Mesothelial cell of epicardium (in vitro differentiated cells): ENCODE data around the gene VPS18. TPM values are rescaled to one million over a fixed set of nuclear protein-coding genes. Genes with fewer than 3 reads are reported as not detected.

Experiments used
- DNase-seq, 2 experiments: peaks; one replicate each; pipeline ENCODE4 v3.0.0; 2021; ENCODE audit warnings: low spot score in 2 of 2; ENCODE audit not compliant: unreplicated experiment in 2 of 2
- H3K27ac Mint-ChIP-seq: 2 replicates; pipeline ENCODE4 v1.8.0; 2021; ENCODE audit warnings: mixed read lengths
- H3K27me3 Mint-ChIP-seq: 2 replicates; pipeline ENCODE4 v1.8.0; 2021; ENCODE audit warnings: low read depth, mixed read lengths
- H3K36me3 Mint-ChIP-seq: 2 replicates; pipeline ENCODE4 v1.8.0; 2021; ENCODE audit warnings: mixed read lengths
- H3K4me1 Mint-ChIP-seq: 2 replicates; pipeline ENCODE4 v1.8.0; 2021; ENCODE audit warnings: mixed read lengths
- H3K4me3 Mint-ChIP-seq: 2 replicates; pipeline ENCODE4 v1.8.0; 2021; ENCODE audit warnings: mild to moderate bottlenecking, moderate library complexity, mixed read lengths
- H3K9me3 Mint-ChIP-seq: 2 replicates; pipeline ENCODE4 v1.8.0; 2021; ENCODE audit warnings: mixed read lengths
- total RNA-seq: library from RNA; stranded (reverse); gene quantifications from 3 replicates; pipeline ENCODE4 v1.2.1, GENCODE V29; 2021
- TF ChIP-seq, protein P1 (sequence below): fragments of 200-600 bp; sonication (generic); IDR thresholded peaks from one replicate; pipeline ENCODE4 v1.5.0; 2021; ENCODE audit warnings: antibody characterized with exemption; ENCODE audit not compliant: unreplicated experiment

The VPS18 gene
- total RNA-seq: 30.1 to 31.2 TPM (median 30.5 TPM) in 3 replicates

DNA sequence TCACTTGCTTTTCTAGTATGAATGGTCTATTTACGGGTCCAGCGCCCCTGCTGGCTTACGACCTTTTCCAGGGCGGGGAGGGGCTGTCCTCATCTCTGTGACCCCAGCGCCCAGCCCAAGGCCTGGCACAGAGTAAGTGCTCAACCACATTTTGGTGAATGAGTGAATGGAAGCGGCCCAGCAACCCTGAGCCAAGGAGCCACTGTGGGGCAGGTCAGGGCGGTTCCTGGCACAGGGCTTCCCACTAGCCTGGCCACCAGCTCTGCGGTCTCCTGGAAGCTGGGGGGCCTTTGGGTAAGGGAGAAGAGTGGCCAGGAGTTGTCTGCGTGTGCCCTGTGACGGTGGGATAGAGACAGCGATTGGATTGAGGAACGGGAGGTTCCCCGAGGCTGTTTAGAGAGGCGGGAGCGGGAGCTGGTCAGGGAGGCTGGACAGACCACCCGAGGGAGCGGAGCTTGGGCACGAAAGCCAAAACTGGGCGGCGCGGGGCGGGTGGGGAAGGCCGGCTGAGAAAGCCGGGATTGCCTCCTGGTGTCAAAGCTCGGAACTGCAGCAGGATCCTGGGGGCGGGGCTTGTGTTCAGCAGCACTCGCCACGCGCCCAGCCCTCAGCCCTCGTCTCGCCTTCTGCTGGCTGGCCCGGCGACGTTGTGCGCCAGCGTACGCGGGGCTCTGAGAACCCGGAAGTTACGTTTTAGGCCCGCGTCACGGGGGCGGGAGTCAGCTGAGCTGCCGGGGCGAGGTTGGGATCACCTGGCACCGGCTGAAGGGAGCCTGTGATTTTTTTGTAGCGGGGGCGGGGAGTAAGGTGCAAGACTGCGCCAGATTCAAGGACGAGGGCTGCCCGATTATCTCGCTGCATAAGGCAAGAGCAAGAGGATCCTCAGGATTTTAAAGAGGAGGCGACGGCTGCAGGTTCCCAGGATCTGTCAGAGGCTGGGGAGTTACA, at the start of gene VPS18:
Gene VPS18 (plus strand): TSS at position 718 of the 948 bp plus-strand sequence. CDS start 319 bp downstream, outside the sequence.
- TF ChIP-seq, protein P1, sequence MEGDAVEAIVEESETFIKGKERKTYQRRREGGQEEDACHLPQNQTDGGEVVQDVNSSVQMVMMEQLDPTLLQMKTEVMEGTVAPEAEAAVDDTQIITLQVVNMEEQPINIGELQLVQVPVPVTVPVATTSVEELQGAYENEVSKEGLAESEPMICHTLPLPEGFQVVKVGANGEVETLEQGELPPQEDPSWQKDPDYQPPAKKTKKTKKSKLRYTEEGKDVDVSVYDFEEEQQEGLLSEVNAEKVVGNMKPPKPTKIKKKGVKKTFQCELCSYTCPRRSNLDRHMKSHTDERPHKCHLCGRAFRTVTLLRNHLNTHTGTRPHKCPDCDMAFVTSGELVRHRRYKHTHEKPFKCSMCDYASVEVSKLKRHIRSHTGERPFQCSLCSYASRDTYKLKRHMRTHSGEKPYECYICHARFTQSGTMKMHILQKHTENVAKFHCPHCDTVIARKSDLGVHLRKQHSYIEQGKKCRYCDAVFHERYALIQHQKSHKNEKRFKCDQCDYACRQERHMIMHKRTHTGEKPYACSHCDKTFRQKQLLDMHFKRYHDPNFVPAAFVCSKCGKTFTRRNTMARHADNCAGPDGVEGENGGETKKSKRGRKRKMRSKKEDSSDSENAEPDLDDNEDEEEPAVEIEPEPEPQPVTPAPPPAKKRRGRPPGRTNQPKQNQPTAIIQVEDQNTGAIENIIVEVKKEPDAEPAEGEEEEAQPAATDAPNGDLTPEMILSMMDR: peak; percentile 99
- Mint-ChIP-seq H3K4me3 (peak within 1 kb of the TSS; percentile 99), H3K4me1 (peaks cover 19% of the 10 kb centered on the region), H3K27ac (peak within 1 kb of the TSS; percentile 99), H3K27me3 (peaks cover 1% of the 10 kb centered on the region), H3K9me3 (no peaks in the 10 kb centered on the region), H3K36me3 (peaks cover 19% of the 10 kb centered on the region)
- DNase-seq: peak; percentile 94 to 100

- Mint-ChIP-seq H3K27ac (peak overlapping the region; percentile 98), H3K36me3 (no peaks in the 10 kb centered on the region)
- peak in 1 of 2 experiments; percentile 65 for DNase-seq
Measured at GRCh38 chr15:40844696-40845030, 49.6 kb upstream of the VPS18 start.

GRCh38 chr15:40845036-40845435, 49.2 kb upstream of the VPS18 start:
- peak overlapping the region; percentile 98 for H3K27ac Mint-ChIP-seq
- no peaks in the 10 kb centered on the region for H3K36me3 Mint-ChIP-seq
- peaks cover 17% of the 10 kb centered on the region for H3K27me3 Mint-ChIP-seq
- DNase-seq: no peak
- H3K4me1 Mint-ChIP-seq: peaks cover 44% of the 10 kb centered on the region
- no peaks in the 10 kb centered on the region for H3K9me3 Mint-ChIP-seq
- TF ChIP-seq, protein P1: no peak
- H3K4me3 Mint-ChIP-seq: peak overlapping the region; percentile 94

More at GRCh38 chr15:40844696-40845030, 49.6 kb upstream of the VPS18 start:
- TF ChIP-seq, protein P1: no peak
- H3K4me1 Mint-ChIP-seq: peaks cover 44% of the 10 kb centered on the region
- H3K27me3 Mint-ChIP-seq: peaks cover 17% of the 10 kb centered on the region
- H3K4me3 Mint-ChIP-seq: peak overlapping the region; percentile 94
- H3K9me3 Mint-ChIP-seq: no peaks in the 10 kb centered on the region

DNA sequence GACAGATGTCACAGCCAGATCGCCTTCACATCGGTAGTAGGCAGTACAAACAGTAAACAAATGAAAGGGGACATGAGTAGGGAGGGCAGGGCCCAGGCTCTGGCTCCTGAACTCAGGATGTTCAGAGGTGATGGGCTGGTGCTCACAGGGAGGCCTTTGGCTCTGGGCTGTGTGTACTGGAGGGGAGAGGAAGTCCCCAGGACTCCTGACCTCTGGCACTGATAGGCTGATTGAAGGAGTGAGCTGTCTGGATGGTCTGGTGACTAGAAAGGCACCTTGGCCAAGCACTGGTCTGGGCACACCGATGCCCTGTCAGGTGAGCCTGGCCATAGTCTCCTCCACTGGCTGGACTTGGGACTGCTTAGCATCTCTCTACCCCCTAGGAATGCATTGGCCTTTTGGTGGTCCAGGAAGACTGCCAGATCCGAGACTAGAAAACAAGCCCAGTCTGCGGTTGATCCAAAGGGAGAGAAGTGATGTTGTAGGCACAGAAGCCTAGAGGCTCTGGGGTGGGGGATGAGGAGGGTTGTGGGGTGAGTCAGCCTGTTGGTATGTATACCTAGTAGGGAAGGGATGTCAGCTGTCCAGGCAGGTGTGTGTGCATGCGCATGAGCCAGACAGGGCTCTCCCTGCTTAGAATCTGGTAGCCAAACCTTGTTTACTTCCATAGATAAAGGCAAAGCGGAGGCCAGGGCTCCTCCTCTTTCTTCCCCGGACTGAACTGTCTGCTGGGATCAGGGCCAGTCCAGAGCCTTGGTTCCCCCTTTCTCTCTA, 48.6 kb upstream of the VPS18 start:
- Mint-ChIP-seq H3K27ac (peak overlapping the region; percentile 98), H3K27me3 (peaks cover 17% of the 10 kb centered on the region), H3K9me3 (no peaks in the 10 kb centered on the region), H3K4me3 (peak overlapping the region; percentile 94), H3K4me1 (peaks cover 44% of the 10 kb centered on the region), H3K36me3 (peaks cover 4% of the 10 kb centered on the region)
- no peak for DNase-seq
- TF ChIP-seq, protein P1: no peak

DNA sequence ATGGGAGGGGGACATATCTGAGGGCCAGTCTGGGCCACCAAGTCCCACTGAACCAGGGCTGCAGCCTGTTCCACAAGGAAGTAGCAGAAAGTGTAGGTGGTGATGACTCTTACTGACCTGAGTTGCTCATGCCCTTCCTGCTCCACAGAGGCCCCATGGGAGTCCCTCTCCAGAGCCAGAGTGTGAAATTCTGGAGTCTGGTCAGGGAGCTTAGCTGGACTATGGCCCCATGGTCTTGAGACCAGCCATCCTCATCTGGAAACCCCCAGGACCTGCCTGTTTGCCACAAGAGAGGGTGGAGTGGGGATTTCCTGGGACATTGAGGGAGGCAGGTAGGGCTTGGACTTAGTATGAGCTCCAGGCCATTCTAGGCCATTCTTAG, 47.4 kb upstream of the VPS18 start:
- Mint-ChIP-seq H3K27ac (peak overlapping the region; percentile 98), H3K9me3 (no peaks in the 10 kb centered on the region), H3K36me3 (peaks cover 9% of the 10 kb centered on the region), H3K4me3 (peak overlapping the region; percentile 94), H3K4me1 (peaks cover 44% of the 10 kb centered on the region), H3K27me3 (peaks cover 17% of the 10 kb centered on the region)
- TF ChIP-seq, protein P1: no peak
- DNase-seq: no peak
